NCI-H524 (cell line): ENCODE results near the gene ZNF331.

Source experiments
- DNase-seq, 2 experiments: peaks; one replicate each; lab custom pipeline; 2025; lab: John Stamatoyannopoulos, UW

Gene ZNF331

GRCh38 chr19:53520547-53521372, 17.2 kb upstream of the ZNF331 start:
- DNase-seq = peak; percentile 98 to 99

GRCh38 chr19:53521373-53522202, 16.4 kb upstream of the ZNF331 start:
- no peak for DNase-seq

- no peak for DNase-seq
Measured at GRCh38 chr19:53525922-53526321, 12.0 kb upstream of the ZNF331 start.

GRCh38 chr19:53530622-53531021, 7.3 kb upstream of the ZNF331 start:
- DNase-seq = no peak

GRCh38 chr19:53531457-53531856, 6.5 kb upstream of the ZNF331 start:
- DNase-seq = no peak

GRCh38 chr19:53532362-53532761, 5.6 kb upstream of the ZNF331 start:
- DNase-seq = no peak

GRCh38 chr19:53536225-53536548, 1.8 kb upstream of the ZNF331 start:
- DNase-seq = no peak

- DNase-seq = no peak
Measured at GRCh38 chr19:53537121-53537520, 824 bp upstream of the ZNF331 start.

GRCh38 chr19:53538378-53539109, 599 bp downstream of the ZNF331 start:
- DNase-seq = no peak

- no peak for DNase-seq
Measured at GRCh38 chr19:53540091-53540490, 2.1 kb downstream of the ZNF331 start.

- no peak for DNase-seq
Measured at GRCh38 chr19:53541971-53542370, 4.0 kb downstream of the ZNF331 start.

- DNase-seq = no peak
Measured at GRCh38 chr19:53545271-53546065, 7.5 kb downstream of the ZNF331 start.

- no peak for DNase-seq
Measured at GRCh38 chr19:53546758-53547513, 9.0 kb downstream of the ZNF331 start.

- no peak for DNase-seq
Measured at GRCh38 chr19:53549340-53549739, 11.4 kb downstream of the ZNF331 start.

GRCh38 chr19:53552001-53552721, 14.2 kb downstream of the ZNF331 start:
- no peak for DNase-seq

GRCh38 chr19:53553156-53553555, 15.2 kb downstream of the ZNF331 start:
- no peak for DNase-seq

GRCh38 chr19:53553865-53554791, 16.2 kb downstream of the ZNF331 start:
- no peak for DNase-seq

- DNase-seq = no peak
Measured at GRCh38 chr19:53554804-53555203, 16.9 kb downstream of the ZNF331 start.

GRCh38 chr19:53555352-53555751, 17.4 kb downstream of the ZNF331 start:
- DNase-seq = no peak
